ENCODE measurements around the gene XKR7. TPM values are rescaled to one million over a fixed set of nuclear protein-coding genes. Genes with fewer than 3 reads are reported as not detected.
A peak's percentile ranks its signal among the peaks of the same experiment; 100 is the strongest.

XKR7 gene
- total and polyA plus RNA-seq, 2 donors (not counting 3 experiments of a cell fraction or from before 2014, with no cell fraction given) = 0.04 TPM; not detected in 1

GRCh38 chr20:32006841-32007786, 39.2 kb downstream of the XKR7 start:
- peak overlapping the region; percentile 5 for H2AFZ ChIP-seq (ENCODE audit: low read depth, low read length)
- H3K27me3 ChIP-seq (ENCODE audit: control insufficient read depth in 2 of 2, insufficient read depth in 2 of 2, low read length in 2 of 2) = no peaks in the 10 kb centered on the region
- H3K27ac ChIP-seq (ENCODE audit: insufficient read depth, low read depth, low read length) = peak overlapping the region; percentile 62
- H3K9me1 ChIP-seq (replicated peaks; ENCODE audit: control insufficient read depth, extremely low read depth, insufficient read depth, low read length) = no peaks in the 10 kb centered on the region
- H3K9ac ChIP-seq (replicated peaks; ENCODE audit: extremely low read depth, insufficient read depth, low read length) = no peak overlapping the region
- POLR2A ChIA-PET = interaction anchor here (0.5 to 1.2 kb wide), 3 partner anchors 12 to 513 kb away, joined by 3 read pairs; no protein-coding TSS in a partner anchor
- CTCF ChIA-PET = interaction anchor here (0.5 to 2.5 kb wide), 7 partner anchors 10 to 1922 kb away, joined by 3 to 11 read pairs (median 8); partner anchors contain the start of gene PDRG1
- DNase-seq (ENCODE audit: low read depth, low spot score) (no peak), FAIRE-seq (no peak)
- no peaks in the 10 kb centered on the region for H3K79me2 ChIP-seq (ENCODE audit: control insufficient read depth, insufficient read depth, low read length)
- H3K9me3 ChIP-seq (replicated peaks; ENCODE audit: control insufficient read depth, insufficient read depth, low read length) = no peaks in the 10 kb centered on the region
- H3K4me2 ChIP-seq (ENCODE audit: insufficient read depth, low read length) = peak overlapping the region; percentile 56
- dilution Hi-C loops (cut with MboI; ENCODE audit: extremely low pct_ligation_motif_present, low sequenced_read_pairs) (no loop called here), intact Hi-C loops (cut with micrococcal nuclease) (loop anchor here (5.0 kb wide), 2 partner anchors 55 to 125 kb away; partner anchors contain the start of gene PDRG1)
- peaks cover 39% of the 10 kb centered on the region for H3K4me1 ChIP-seq (ENCODE audit: control insufficient read depth, extremely low read depth, insufficient read depth, low read length)
- TF ChIP-seq, protein P1, sequence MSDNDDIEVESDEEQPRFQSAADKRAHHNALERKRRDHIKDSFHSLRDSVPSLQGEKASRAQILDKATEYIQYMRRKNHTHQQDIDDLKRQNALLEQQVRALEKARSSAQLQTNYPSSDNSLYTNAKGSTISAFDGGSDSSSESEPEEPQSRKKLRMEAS (IDR thresholded peaks at IDR 0.05; ENCODE audit: insufficient read depth, insufficient read length) = no peak
- peak; percentile 29 for TF ChIP-seq JUN (IDR thresholded peaks at IDR 0.05; ENCODE audit: borderline replicate concordance, insufficient read depth, insufficient read length, low read depth)
- no peaks in the 10 kb centered on the region for H4K20me1 ChIP-seq (replicated peaks; ENCODE audit: control insufficient read depth, extremely low read depth, insufficient read depth, low read length)
- H3K36me3 ChIP-seq (ENCODE audit: control insufficient read depth in 2 of 2, extremely low read depth in 1 of 2, insufficient read depth in 2 of 2, low read length in 2 of 2) = no peaks in the 10 kb centered on the region
- H3K4me3 ChIP-seq (replicated peaks in 1 of 3; ENCODE audit: insufficient read depth in 1 of 3, low read depth in 1 of 3, low read length in 3 of 3) = peak overlapping the region in 1 of 3 experiments; percentile 4
- no TSS peak for BruUV-seq (replicated peaks)
